C4-2B (cell line): ENCODE data around the gene RPS16.

Experiments
- ZFX ChIP-seq: fragments of 450-650 bp; IDR thresholded peaks from 2 replicates; pipeline ENCODE4 v1.6.1; 2017
- TF ChIP-seq, protein P1 (sequence below): fragments of 450-650 bp; conservative IDR thresholded peaks from 2 replicates; pipeline ENCODE4 v1.5.1; 2017; ENCODE audit warnings: mild to moderate bottlenecking

DNA sequence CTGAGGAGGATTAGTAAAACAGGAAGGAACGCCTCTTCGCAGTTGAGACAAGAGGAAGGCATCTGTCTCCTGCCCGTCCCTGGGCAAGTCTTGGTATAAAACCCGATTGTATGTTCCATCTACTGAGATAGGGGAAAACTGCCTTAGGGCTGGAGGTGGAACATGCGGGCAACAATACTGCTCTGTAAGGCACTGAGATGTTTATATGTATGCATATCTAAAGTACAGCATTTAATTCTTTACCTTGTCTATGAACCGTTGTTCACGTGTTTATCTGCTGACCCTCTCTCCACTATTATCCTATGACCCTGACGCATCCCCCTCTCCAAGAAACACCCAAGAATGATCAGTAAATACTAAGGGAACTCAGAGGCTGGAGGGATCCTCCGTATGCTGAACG is 44.2 kb upstream of the RPS16 start:
- TF ChIP-seq, protein P1, sequence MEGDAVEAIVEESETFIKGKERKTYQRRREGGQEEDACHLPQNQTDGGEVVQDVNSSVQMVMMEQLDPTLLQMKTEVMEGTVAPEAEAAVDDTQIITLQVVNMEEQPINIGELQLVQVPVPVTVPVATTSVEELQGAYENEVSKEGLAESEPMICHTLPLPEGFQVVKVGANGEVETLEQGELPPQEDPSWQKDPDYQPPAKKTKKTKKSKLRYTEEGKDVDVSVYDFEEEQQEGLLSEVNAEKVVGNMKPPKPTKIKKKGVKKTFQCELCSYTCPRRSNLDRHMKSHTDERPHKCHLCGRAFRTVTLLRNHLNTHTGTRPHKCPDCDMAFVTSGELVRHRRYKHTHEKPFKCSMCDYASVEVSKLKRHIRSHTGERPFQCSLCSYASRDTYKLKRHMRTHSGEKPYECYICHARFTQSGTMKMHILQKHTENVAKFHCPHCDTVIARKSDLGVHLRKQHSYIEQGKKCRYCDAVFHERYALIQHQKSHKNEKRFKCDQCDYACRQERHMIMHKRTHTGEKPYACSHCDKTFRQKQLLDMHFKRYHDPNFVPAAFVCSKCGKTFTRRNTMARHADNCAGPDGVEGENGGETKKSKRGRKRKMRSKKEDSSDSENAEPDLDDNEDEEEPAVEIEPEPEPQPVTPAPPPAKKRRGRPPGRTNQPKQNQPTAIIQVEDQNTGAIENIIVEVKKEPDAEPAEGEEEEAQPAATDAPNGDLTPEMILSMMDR = no peak
- TF ChIP-seq ZFX = no peak
